ENCODE results near the gene RBMY1D.

DNA sequence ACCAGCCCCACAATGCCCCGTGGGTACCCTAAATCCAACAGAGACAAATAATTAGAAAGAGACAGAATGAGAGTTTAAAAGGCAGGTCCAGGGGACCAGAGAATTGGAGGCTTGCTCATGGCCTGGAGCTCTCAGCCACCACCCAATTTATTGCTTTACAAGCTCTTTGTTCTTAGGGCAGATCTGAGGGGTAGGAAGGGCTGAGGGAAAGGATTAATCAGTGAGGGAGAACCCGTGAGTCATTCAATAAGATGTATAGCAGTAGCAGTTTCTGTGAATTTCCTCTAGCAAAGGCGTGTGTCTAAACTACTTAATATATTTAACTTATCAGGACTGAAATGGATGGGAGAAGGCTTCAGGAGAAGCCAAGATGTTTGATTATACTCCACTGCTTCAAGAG lies 48.8 kb downstream of the RBMY1D start:
- TF ChIP-seq EZH2 (IDR thresholded peaks at IDR 0.05; ENCODE audit: insufficient read depth, poor library complexity, severe bottlenecking) (no peak), EZH2phosphoT487 (IDR thresholded peaks at IDR 0.05; ENCODE audit: insufficient read depth, low read depth) (no peak)

Data from GM23248 (cell line).